ENCODE measurements around the gene CDCP2. TPM values are rescaled to one million over a fixed set of nuclear protein-coding genes. Genes with fewer than 3 reads are reported as not detected.

CDCP2 gene
- total RNA-seq, 1 experiment from 2014 or later: not detected

GRCh38 chr1:54127594-54128300 is 25.1 kb downstream of the CDCP2 start:
- ATAC-seq (no peak), DNase-seq (ENCODE audit: low spot score) (no peak)
- H3K9me3 Mint-ChIP-seq: peaks cover 4% of the 10 kb centered on the region; the same call in 1 of the 2 replicates
- H3K27me3 Mint-ChIP-seq (ENCODE audit: low read depth): peaks cover 5% of the 10 kb centered on the region
- TF ChIP-seq E2F1 (CRISPR knock-in tag; IDR thresholded peaks at IDR 0.05) (no peak), ESRRA (CRISPR knock-in tag; IDR thresholded peaks at IDR 0.05; ENCODE audit: borderline replicate concordance) (no peak), ARID4B (CRISPR knock-in tag; IDR thresholded peaks at IDR 0.05; ENCODE audit: borderline replicate concordance) (no peak)
- no peak overlapping the region for H3K4me3 Mint-ChIP-seq
- peaks cover 15% of the 10 kb centered on the region for H3K4me1 Mint-ChIP-seq
- POLR2A ChIA-PET: no interaction called here
- H3K36me3 Mint-ChIP-seq: no peaks in the 10 kb centered on the region
- CTCF ChIA-PET: no interaction called here
- H3K27ac Mint-ChIP-seq: no peak overlapping the region

GRCh38 chr1:54126271-54126815 is 26.5 kb downstream of the CDCP2 start:
- POLR2A ChIA-PET: no interaction called here

More at GRCh38 chr1:54126271-54126815, 26.5 kb downstream of the CDCP2 start:
- ATAC-seq: no peak
- H3K9me3 Mint-ChIP-seq: peaks cover 4% of the 10 kb centered on the region; the same call in 1 of the 2 replicates
- no peaks in the 10 kb centered on the region for H3K36me3 Mint-ChIP-seq
- peaks cover 28% of the 10 kb centered on the region for H3K4me1 Mint-ChIP-seq
- no peak for DNase-seq (ENCODE audit: low spot score)
- peaks cover 19% of the 10 kb centered on the region for H3K27me3 Mint-ChIP-seq (ENCODE audit: low read depth)
- CTCF ChIA-PET: interaction anchor here (0.6 to 2.2 kb wide), 8 partner anchors 8 to 630 kb away, joined by 3 to 14 read pairs (median 4); partner anchors contain the start of gene MRPL37
- TF ChIP-seq ERG (CRISPR knock-in tag; IDR thresholded peaks at IDR 0.05) (no peak), TEAD4 (CRISPR knock-in tag; IDR thresholded peaks at IDR 0.05) (no peak), CREM (CRISPR knock-in tag; IDR thresholded peaks at IDR 0.05) (no peak), FOXP4 (CRISPR knock-in tag; IDR thresholded peaks at IDR 0.05) (no peak)
- H3K4me3 Mint-ChIP-seq: no peak overlapping the region
- H3K27ac Mint-ChIP-seq: no peak overlapping the region

Measured in WTC11 (cell line).